Stomach (tissue), 4 donors: ENCODE results near the gene COLEC12.

ENCODE experiments used
- POLR2A ChIP-seq, 4 donors: fragments of 450-650 bp; IDR thresholded peaks; one replicate each; pipeline ENCODE4 v1.6.1; 2016; ENCODE audit warnings: antibody characterized with exemption in 4 of 4, control low read depth in 2 of 4, mild to moderate bottlenecking in 1 of 4, moderate library complexity in 1 of 4
- TF ChIP-seq, protein P1 (sequence below), 7 experiments: fragments of 450-650 bp in 4 of 7; fragments of 200-600 bp in 3 of 7; sonication (generic) in 3 of 7; IDR thresholded peaks; one replicate each; pipeline ENCODE4 v1.5.1; 2016 to 2019; ENCODE audit warnings: antibody characterized with exemption in 7 of 7, control low read depth in 2 of 7, mild to moderate bottlenecking in 1 of 7

DNA sequence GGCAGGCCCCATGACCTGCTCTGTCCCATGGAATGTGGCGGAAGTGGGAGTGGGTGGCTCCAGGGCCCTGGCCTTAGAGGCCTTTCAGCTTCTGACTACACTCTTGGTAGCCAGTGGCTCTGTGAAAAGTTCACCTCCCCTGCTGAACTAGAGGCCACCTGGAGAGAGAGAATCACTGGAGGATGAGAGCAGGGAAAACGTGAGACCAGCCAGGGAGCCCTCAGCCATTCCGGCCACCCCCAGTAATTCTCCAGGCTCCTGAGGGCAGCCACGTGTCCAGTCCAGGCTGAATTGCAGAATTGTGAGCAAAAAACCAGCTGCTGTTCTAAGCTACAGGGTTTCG lies 10.5 kb downstream of the COLEC12 start:
- TF ChIP-seq, protein P1, sequence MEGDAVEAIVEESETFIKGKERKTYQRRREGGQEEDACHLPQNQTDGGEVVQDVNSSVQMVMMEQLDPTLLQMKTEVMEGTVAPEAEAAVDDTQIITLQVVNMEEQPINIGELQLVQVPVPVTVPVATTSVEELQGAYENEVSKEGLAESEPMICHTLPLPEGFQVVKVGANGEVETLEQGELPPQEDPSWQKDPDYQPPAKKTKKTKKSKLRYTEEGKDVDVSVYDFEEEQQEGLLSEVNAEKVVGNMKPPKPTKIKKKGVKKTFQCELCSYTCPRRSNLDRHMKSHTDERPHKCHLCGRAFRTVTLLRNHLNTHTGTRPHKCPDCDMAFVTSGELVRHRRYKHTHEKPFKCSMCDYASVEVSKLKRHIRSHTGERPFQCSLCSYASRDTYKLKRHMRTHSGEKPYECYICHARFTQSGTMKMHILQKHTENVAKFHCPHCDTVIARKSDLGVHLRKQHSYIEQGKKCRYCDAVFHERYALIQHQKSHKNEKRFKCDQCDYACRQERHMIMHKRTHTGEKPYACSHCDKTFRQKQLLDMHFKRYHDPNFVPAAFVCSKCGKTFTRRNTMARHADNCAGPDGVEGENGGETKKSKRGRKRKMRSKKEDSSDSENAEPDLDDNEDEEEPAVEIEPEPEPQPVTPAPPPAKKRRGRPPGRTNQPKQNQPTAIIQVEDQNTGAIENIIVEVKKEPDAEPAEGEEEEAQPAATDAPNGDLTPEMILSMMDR (IDR thresholded peaks at IDR 0.05) = no peak
- no peak for TF ChIP-seq POLR2A (IDR thresholded peaks at IDR 0.05)
